MM.1S (cell line): ENCODE measurements around the gene PVRIG.
"Not testable (repeated sequence)": the region's sequence is repeated elsewhere in the genome, so short reads cannot be mapped to it uniquely, and the experiment has no call there.

Experiments
- CTCF ChIP-seq: fragments of 300-600 bp; sonication (generic); IDR thresholded peaks from 2 replicates; pipeline ENCODE4 v1.5.1; 2016; ENCODE audit warnings: antibody characterized with exemption, low read length, mixed read lengths
- EZH2phosphoT487 ChIP-seq: fragments of 300-600 bp; sonication (generic); IDR thresholded peaks from 2 replicates; pipeline ENCODE4 v1.6.1; 2018; ENCODE audit warnings: antibody characterized with exemption, low read length

- not testable (repeated sequence) for TF ChIP-seq CTCF, EZH2phosphoT487
These were observed 5.4 kb upstream of the PVRIG start for GRCh38 chr7:100214356-100214755.
